GM21367 (cell line): ENCODE data around the gene BTD.

Experiments
- ATAC-seq: cut with Tn5 transposase; IDR thresholded peaks from one replicate; pipeline ENCODE4 v1.9.1; 2021; ENCODE audit not compliant: unreplicated experiment

The BTD gene

DNA sequence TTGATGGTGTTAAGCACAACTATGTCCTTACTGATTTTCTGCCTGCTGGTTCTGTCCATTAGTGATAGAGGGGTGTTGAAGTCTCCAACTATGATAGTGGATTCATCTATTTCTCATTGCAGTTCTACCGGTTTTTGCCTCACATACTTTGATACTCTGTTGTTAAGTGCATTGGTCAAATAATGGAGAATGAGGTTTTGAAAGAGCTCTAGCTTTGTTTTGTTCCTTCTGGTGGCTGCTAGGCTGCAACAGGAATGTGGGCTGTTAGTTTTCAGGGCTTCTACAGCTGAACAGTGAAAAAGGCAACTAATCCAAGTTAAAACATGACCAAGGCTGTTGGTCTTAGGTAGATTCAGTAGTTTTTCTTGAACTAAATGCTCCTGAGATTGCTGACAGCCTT is 62.6 kb downstream of the BTD start:
- no peak for ATAC-seq

DNA sequence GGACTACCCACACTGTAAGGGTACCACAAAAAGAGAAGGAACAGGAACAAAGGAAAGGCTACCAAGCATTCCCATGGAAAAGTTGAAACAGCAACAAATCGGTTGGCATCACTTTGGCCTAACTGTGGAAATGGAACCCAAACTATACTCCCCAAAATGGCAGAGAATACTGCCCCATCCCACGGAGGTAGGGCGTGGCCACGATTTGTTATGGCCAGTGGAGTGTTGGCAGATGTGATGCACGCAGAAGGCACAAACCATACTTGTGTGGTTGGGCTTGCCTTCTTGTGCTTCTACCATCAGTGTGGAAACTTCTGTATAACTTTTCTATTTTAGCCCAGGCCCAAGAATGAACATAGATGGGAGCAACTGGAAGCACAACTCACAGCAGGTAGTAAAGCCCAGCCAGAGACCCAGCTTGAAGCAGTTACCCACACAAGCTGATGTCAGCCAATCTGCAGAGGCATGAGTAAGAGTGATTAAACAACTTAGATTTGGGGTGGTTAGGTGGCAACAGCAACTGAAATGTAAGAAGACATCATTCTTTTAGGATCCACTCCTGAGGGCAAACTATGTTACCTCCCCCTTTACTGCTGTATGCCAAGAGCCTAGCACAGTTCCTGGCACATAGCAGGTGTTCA is 64.1 kb downstream of the BTD start:
- no peak for ATAC-seq

DNA sequence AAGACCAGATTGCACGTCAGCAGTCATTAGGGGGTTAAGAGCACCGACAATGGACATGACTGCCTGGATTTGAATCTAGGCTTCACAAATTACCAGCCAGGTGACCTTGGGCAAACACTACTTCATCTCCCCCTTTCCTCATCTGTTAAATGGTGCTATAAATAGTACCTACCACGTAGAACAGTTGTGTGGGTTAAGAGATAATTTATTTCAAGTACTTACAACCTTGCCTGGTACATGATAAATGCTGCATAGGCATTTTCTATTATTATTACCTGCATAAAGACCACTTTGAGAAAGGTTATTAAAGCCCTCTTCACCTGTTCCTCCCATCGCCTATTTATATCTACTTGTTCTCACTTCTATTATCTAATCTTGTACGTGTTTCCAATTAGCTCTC is 64.7 kb downstream of the BTD start:
- ATAC-seq = no peak

DNA sequence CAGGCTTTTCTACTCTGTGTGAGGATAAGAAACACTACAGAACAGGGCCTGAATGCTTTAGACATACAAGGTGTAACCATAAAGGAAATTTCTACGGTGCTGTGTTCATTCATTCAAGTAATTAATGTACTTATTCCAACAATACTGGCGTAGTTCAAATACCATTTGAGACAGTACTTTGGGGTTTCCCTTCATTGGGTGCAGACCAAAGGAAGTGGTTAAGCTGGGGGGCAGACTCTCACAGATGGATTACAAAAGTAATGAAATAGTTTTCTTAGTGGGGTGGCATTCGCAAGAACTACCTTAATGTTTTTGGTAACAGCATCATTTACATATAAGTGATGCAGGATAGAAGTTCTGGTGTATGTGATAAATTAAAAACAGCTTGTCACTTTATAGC is 65.9 kb downstream of the BTD start:
- no peak for ATAC-seq

DNA sequence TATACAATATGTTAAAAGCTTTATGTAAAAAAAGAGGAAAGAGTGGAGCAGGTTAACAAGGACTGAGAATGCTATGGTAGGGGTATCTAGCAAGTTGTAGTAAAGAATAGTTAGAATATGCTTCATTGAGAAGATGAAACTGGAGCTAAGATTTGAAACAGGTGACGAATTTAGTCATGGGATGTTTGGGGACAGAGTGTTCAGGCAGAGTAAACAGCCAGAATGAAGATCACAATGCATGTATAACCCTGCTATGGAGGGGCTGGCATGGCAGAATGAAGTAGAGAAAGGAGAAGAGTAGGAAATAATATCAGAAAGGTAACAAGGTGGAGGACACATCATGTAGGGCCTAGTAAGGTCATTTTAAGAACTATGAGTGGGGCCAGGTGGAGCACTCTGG is 72.0 kb downstream of the BTD start:
- no peak for ATAC-seq

DNA sequence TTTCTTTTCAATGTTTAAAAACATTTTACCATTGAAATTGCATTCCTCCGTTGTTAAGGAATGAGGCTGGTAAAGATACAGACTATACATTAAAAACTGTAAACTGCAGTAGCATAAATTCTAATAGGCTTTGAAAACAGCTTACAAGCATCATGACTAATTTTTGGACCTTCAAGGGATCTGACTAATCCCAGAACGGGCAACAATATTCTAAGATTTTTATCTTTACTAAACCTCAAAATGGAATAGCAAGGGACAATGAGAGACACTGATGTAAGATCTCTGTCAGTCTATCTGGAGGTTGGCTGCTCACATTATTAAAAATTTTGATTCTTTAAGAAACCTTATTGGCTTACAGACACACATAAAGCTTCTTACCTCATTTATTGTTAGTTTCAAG is 74.7 kb downstream of the BTD start:
- no peak for ATAC-seq

DNA sequence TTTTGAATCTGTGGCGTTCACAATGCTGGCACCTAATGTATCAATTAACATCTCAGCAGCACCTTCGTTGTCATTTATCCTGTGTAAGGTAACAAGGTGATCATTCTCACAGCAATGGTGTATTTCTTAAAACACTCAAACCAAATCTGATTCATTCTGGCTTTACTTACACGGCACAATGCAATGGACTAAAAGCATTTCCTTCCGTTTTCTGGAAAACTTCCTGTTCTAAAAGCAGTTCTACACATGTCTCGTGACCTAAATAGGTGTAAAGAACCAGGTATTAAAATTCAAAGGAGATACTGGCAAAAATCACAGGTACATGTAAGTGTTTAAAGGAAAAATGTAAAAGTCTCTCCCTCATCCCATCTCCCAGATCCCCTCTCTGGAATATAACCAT is 77.8 kb downstream of the BTD start:
- no peak for ATAC-seq

DNA sequence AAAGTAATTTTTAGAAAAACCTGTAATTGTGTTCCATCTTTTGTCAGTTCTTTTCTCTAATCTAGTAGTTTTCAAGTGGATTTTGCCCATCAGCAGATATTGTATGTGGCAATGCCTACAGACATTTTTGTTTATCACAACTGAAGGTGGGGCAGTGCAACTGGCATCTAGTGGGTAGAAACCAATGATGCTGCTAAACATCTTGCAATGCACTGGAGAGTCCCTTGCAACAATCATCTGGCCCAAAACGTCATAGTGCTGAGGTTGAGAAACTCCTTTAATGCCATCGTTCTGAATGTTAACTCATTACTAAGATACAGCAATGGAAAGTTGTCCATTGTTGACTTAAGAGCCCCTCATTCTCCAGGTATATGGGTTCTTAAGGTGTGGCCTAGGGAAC is 80.1 kb downstream of the BTD start:
- no peak for ATAC-seq

DNA sequence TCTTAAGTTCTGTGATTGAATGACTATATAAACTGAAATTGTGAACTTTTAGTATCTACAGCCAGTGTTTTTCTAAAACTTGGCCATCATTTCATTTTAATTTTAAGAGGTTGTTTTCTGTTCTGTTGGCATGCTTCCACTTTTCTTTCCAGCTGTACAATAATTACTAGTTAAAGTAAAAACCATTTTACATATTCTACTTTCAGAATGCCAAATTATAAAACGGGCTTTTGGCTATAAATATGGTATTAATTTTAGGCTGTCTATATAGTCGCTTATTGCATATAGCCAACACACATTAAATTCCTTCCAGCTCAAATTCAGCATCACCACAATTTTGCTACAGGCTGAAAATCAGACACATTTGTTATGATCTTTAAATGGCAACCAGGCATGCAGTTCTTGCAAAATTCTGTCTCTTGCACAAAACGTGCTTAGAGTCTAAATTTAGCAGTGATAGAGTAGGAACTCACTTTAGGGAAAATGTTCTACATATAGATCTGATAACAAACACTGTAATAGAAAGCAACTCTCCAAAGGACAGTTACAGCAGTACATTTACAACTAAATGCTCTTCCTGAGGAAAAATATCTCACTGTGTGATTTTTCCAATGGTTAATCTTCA is 81.1 kb downstream of the BTD start:
- no peak for ATAC-seq

DNA sequence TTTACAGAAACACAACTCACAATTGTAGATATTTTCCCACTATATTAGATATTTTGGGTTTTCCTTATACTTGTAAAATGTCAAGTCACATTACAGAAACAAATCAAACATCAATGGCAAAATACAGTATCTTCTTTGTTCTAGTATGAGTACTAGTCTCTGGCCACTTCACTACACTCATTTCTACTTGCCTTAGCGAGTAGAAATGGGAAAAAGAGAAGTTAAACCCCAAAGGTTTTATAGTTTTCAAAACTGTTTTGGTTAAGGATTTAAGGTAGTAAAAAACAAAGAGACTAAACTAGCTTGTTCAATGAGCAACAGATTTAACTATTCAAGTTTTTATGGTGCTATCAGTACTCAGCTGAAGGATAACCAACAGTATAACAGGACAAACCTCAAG is 81.7 kb downstream of the BTD start:
- ATAC-seq = no peak

DNA sequence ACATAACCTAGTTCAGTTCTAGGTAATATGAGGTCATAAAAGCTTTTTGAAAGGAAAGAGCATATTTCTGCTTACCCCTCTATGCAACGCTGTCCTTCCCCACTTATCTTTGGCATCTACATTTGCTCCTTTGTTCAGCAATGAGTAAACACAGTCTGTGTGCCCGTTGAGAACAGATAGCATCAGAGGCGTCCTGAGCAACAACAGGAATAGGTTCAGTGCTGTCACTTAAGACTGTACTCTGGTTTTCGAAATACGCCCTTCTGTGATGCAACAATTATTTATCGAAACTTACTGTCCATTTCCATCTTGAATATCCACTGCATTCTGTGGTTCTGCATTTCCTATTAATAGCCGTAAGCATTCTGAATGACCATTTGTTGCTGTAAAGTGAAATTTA is 84.4 kb downstream of the BTD start:
- no peak for ATAC-seq

DNA sequence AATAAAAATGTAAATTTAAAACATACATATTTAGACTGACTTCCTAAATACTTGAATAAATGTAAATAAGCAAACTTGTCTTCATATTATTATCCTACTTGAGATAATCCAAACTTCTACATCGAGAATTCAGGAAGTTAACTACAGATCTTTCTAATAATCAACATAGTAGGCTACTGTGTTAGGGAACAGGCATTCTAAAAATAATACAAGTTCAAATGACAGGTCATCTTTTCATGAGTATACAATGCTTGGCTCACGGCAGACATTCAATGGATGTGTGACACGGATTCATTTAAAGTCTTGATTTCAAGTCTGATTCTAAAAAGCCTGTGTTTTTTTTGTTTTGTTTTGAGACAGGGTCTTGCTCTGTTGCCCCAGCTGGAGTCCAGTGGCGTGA is 88.7 kb downstream of the BTD start:
- ATAC-seq = no peak

DNA sequence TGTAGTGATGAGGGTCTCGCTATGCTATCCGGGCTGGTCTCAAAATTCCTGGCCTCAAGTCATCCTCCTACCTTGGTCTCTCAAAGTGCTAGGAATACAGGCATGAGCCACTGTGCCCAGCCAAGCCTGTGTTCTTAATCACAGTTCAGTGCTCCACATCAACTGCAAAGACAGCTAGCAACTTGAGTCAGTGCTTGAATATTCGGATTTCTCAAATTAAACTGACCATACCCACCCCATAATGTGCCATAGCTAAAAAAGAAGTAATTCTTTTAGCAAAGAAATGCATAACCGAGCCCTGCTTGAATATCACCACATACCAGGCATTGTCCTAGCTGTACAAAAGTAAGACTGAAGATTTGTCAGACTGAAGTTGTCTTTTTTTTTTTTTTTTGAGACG is 89.2 kb downstream of the BTD start:
- no peak for ATAC-seq

DNA sequence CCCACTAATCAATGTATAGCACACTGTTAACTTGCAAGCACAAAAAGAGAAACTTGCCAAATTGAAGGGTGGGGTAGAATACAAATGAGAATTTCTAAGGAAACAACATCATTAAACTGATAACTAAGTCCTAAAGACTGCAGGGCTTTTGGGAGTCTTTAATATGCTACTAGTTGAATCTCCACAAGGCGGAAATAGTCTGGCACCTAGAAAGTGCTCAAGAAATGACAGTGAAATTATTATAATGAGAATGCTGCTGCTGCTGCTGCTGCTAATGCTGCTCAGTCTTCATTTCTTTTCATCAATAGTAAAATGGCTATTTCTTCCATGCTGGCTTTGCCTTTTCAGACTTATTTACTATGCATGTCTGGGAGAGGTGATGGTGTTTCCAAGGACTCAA is 91.8 kb downstream of the BTD start:
- no peak for ATAC-seq

DNA sequence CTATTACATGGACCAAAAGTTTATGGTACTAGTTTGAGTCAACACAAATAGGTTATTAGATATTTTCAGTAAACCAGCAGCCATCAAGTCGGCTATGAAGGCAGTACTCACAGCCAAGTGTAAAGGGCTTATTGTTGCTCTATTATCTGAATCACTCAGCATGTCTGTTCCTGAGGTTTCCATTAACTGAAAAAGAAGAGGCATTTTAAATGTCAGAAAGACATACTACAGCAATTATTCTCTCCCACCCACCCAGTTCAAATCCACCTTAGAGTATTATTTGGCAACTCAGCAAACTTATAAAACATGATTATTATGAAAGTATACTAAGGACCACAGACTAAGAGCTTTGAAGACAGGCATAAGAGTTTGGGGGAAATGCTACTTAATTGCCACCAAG is 93.1 kb downstream of the BTD start:
- ATAC-seq = no peak
